PC-3 (cell line): Measurements from ENCODE around the gene EXOC6B. TPM values are rescaled to one million over a fixed set of nuclear protein-coding genes. Genes with fewer than 3 reads are reported as not detected.
A peak's percentile ranks its signal among the peaks of the same experiment; 100 is the strongest.

ENCODE experiments used
- ATAC-seq: fragments of 200-7000 bp; cut with Tn5 transposase; 2 replicates; pipeline ENCODE4 v1.9.1; 2020; ENCODE audit warnings: mild to moderate bottlenecking, moderate library complexity
- BruUV-seq: library from RNA; stranded (reverse); fragments of 400-500 nt; replicated peaks from 2 replicates; lab custom pipeline; 2021; lab: Mats Ljungman, UMichigan
- CTCF ChIA-PET: fragments of 300-600 bp; sonication (Branson Sonifier 250); formaldehyde crosslinking; loops from one replicate; lab custom pipeline; 2022; ENCODE audit warnings: antibody characterized with exemption; lab: Charles Lee
- POLR2A ChIA-PET: fragments of 300-600 bp; sonication (Branson Sonifier 250); formaldehyde crosslinking; loops from one replicate; lab custom pipeline; 2022; ENCODE audit warnings: antibody characterized with exemption; ENCODE audit not compliant: unreplicated experiment; lab: Charles Lee
- DNase-seq: peaks from one replicate; pipeline ENCODE4 v3.0.0-alpha.2; 2015
- H2AFZ ChIP-seq: fragments of 300-600 bp; sonication (generic); 2 replicates; pipeline ENCODE4 v1.6.0; 2016; ENCODE audit warnings: antibody characterized with exemption, low read length
- H3F3A ChIP-seq: fragments of 300-600 bp; sonication (generic); one replicate; pipeline ENCODE4 v1.6.0; 2017; ENCODE audit warnings: antibody characterized with exemption, low read length, control low read depth, mild to moderate bottlenecking; ENCODE audit not compliant: unreplicated experiment
- H3K27ac ChIP-seq: fragments of 300-600 bp; sonication (generic); 2 replicates; pipeline ENCODE4 v1.5.1; 2016; ENCODE audit warnings: mild to moderate bottlenecking, low read length
- H3K27me3 ChIP-seq: fragments of 300-600 bp; sonication (generic); 2 replicates; pipeline ENCODE4 v1.6.1; 2016; ENCODE audit warnings: low read length, mixed read lengths
- H3K36me3 ChIP-seq: fragments of 300-600 bp; sonication (generic); 2 replicates; pipeline ENCODE4 v1.6.1; 2016; ENCODE audit warnings: low read depth, mixed run types, low read length, mixed read lengths
- H3K4me1 ChIP-seq: fragments of 300-600 bp; sonication (generic); 2 replicates; pipeline ENCODE4 v1.5.1; 2016; ENCODE audit warnings: low read length; ENCODE audit not compliant: insufficient read depth
- H3K4me2 ChIP-seq: fragments of 300-600 bp; sonication (generic); 2 replicates; pipeline ENCODE4 v1.6.0; 2016; ENCODE audit warnings: low read length
- H3K4me3 ChIP-seq: fragments of 300-600 bp; sonication (generic); 2 replicates; pipeline ENCODE4 v1.5.1; 2016; ENCODE audit warnings: mild to moderate bottlenecking, low read length, mixed read lengths
- H3K79me2 ChIP-seq: fragments of 300-600 bp; sonication (generic); 2 replicates; pipeline ENCODE4 v1.6.1; 2017; ENCODE audit warnings: low read length, mixed read lengths
- H3K9ac ChIP-seq: fragments of 300-600 bp; sonication (generic); 2 replicates; pipeline ENCODE4 v1.6.0; 2016; ENCODE audit warnings: mild to moderate bottlenecking, low read length
- H3K9me2 ChIP-seq: fragments of 300-600 bp; sonication (generic); replicated peaks from 2 replicates; pipeline ENCODE4 v1.6.1; 2016; ENCODE audit warnings: mixed run types, low read length, mixed read lengths
- H3K9me3 ChIP-seq: fragments of 300-600 bp; sonication (generic); 2 replicates; pipeline ENCODE4 v1.6.1; 2016; ENCODE audit warnings: low read length, mixed read lengths
- H4K20me1 ChIP-seq: fragments of 300-600 bp; sonication (generic); 2 replicates; pipeline ENCODE4 v1.6.1; 2016; ENCODE audit warnings: low read length, mixed read lengths
- EZH2 ChIP-seq: fragments of 300-600 bp; sonication (generic); IDR thresholded peaks from one replicate; pipeline ENCODE4 v1.6.1; 2017; ENCODE audit warnings: antibody characterized with exemption, mild to moderate bottlenecking, low read length; ENCODE audit not compliant: unreplicated experiment
- EZH2phosphoT487 ChIP-seq: fragments of 300-600 bp; sonication (generic); IDR thresholded peaks from 2 replicates; pipeline ENCODE4 v1.6.1; 2018; ENCODE audit warnings: mild to moderate bottlenecking, antibody characterized with exemption, low read length, borderline replicate concordance
- intact Hi-C: fragments of 100-400 bp; cut with micrococcal nuclease; formaldehyde crosslinking; loops from 2 replicates; pipeline ENCODE4 v1.9.0; 2023
- total RNA-seq: library from RNA; depleted of rRNA; stranded (reverse); fragments of >200 nt; gene quantifications from 2 replicates; pipeline ENCODE4 v1.2.3, GENCODE V29; 2014
- TF ChIP-seq, protein P1 (sequence below): fragments of 300-600 bp; sonication (generic); conservative IDR thresholded peaks from 2 replicates; pipeline ENCODE4 v1.5.1; 2017; ENCODE audit warnings: antibody characterized with exemption, low read depth, mild to moderate bottlenecking, low read length

EXOC6B gene
- total RNA-seq, 1 experiment from 2014 or later, result 13.9 TPM

DNA sequence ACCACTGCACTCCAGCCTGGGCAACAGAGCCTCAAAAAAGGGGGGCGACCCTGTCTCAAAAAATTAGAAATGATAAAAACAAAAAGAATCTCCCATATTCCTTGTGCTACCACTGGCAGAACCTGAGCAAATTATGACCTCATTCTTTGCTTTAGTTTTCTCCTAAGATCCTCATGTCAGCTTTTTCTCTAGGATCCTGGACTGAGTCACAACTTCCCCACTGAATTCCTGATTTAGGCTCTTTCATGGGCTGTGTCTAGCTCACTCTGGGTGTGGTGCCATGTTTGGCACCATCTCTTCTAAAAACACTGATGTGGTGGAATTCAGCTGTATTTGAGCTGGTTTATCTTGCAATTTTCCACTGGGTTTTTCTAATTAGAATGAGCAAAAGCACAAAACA, 37.1 kb downstream of the EXOC6B start:
- Histone ChIP-seq H3K79me2 (0 out of 2 replicates have a peak, but pooled peaks cover 22% of the 10 kb centered on the region), H2AFZ (no peak overlapping the region), H3K27ac (no peak overlapping the region), H3K4me2 (no peak overlapping the region), H3K9ac (no peak overlapping the region), H3K9me3 (no peaks in the 10 kb centered on the region), H3K9me2 (no peaks in the 10 kb centered on the region), H3K27me3 (no peaks in the 10 kb centered on the region), H3K4me3 (no peak overlapping the region), H4K20me1 (0 out of 2 replicates have a peak, but pooled peaks cover under 1% of the 10 kb centered on the region), H3K36me3 (0 out of 2 replicates have a peak, but pooled peaks cover 3% of the 10 kb centered on the region), H3K4me1 (peaks cover 9% of the 10 kb centered on the region), H3F3A (no peaks in the 10 kb centered on the region)
- no TSS peak for BruUV-seq
- DNase-seq, result peak; percentile 52
- TF ChIP-seq EZH2 (no peak), EZH2phosphoT487 (no peak)
- TF ChIP-seq, protein P1, sequence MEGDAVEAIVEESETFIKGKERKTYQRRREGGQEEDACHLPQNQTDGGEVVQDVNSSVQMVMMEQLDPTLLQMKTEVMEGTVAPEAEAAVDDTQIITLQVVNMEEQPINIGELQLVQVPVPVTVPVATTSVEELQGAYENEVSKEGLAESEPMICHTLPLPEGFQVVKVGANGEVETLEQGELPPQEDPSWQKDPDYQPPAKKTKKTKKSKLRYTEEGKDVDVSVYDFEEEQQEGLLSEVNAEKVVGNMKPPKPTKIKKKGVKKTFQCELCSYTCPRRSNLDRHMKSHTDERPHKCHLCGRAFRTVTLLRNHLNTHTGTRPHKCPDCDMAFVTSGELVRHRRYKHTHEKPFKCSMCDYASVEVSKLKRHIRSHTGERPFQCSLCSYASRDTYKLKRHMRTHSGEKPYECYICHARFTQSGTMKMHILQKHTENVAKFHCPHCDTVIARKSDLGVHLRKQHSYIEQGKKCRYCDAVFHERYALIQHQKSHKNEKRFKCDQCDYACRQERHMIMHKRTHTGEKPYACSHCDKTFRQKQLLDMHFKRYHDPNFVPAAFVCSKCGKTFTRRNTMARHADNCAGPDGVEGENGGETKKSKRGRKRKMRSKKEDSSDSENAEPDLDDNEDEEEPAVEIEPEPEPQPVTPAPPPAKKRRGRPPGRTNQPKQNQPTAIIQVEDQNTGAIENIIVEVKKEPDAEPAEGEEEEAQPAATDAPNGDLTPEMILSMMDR, result no peak
- ChIA-PET CTCF (no interaction called here), POLR2A (no interaction called here)
- ATAC-seq, result peak; percentile 80
- intact Hi-C loops, result no loop called here

DNA sequence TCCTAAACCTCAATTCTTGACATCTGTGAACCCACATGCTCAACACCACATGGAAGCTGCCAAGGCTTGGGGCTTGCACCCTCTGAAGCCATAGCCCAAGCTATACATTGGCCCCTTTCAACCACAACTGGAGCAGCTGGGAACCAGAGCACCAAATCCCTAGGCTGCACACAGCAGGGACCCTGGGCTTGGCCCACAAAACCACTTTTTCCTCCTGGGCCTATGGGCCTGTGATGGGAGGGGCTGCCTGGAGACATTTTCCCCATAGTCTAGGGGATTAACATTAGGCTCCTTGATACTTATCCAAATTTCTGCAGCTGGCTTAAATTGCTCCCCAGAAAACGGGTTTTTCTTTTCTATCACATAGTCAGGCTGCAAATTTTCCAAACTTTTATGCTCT, 40.3 kb downstream of the EXOC6B start:
- H3K27ac ChIP-seq, result no peak overlapping the region
- BruUV-seq, result no TSS peak
- no peaks in the 10 kb centered on the region for H3K27me3 ChIP-seq
- CTCF ChIA-PET, result no interaction called here
- POLR2A ChIA-PET, result no interaction called here
- H3K36me3 ChIP-seq, result 0 out of 2 replicates have a peak, but pooled peaks cover 3% of the 10 kb centered on the region
- peaks cover 19% of the 10 kb centered on the region for H3K4me1 ChIP-seq
- no peak for DNase-seq
- no peaks in the 10 kb centered on the region for H4K20me1 ChIP-seq
- H3K4me2 ChIP-seq, result no peak overlapping the region
- H2AFZ ChIP-seq, result no peak overlapping the region
- TF ChIP-seq, protein P1, result no peak
- no peak for TF ChIP-seq EZH2
- TF ChIP-seq EZH2phosphoT487, result no peak
- no peaks in the 10 kb centered on the region for H3K79me2 ChIP-seq
- intact Hi-C loops, result no loop called here
- no peak overlapping the region for H3K9ac ChIP-seq
- no peak overlapping the region for H3K4me3 ChIP-seq
- no peak for ATAC-seq
- no peaks in the 10 kb centered on the region for H3K9me2 ChIP-seq
- no peaks in the 10 kb centered on the region for H3K9me3 ChIP-seq
- H3F3A ChIP-seq, result peaks cover 4% of the 10 kb centered on the region

DNA sequence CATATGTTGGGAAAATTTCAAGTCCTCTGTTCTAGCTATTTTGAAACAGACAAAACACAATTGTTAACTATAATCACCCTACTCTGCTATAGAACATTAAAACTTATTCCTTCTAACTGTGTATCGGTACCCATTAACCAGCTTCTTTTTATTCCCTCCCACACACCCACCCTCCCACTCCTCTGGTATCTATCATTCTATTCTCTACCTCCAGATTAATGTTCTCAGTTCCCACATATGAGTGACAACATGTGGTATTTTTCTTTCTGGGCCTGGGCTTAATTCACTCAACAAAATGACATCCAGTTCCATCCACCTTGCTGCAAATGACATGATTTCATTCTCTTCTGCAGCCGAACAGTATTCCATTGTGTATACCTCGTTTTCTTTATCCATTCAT, 43.3 kb downstream of the EXOC6B start:
- no TSS peak for BruUV-seq
- Histone ChIP-seq H3K79me2 (peaks cover 13% of the 10 kb centered on the region), H4K20me1 (no peaks in the 10 kb centered on the region), H3K9ac (no peak overlapping the region), H2AFZ (no peak overlapping the region), H3F3A (peaks cover 4% of the 10 kb centered on the region), H3K27me3 (no peaks in the 10 kb centered on the region), H3K4me3 (no peak overlapping the region), H3K9me2 (no peaks in the 10 kb centered on the region), H3K9me3 (no peaks in the 10 kb centered on the region), H3K4me1 (peaks cover 30% of the 10 kb centered on the region), H3K27ac (no peak overlapping the region), H3K4me2 (no peak overlapping the region), H3K36me3 (0 out of 2 replicates have a peak, but pooled peaks cover 3% of the 10 kb centered on the region)
- ChIA-PET CTCF (interaction anchor here (0.6 kb wide), 1 partner anchor 105 kb away, joined by 3 read pairs; the partner anchor contains the start of gene SPR), POLR2A (no interaction called here)
- DNase-seq (no peak), ATAC-seq (no peak)
- intact Hi-C loops, result no loop called here
- no peak for TF ChIP-seq EZH2
- TF ChIP-seq, protein P1, result no peak
